Stomach (tissue), 9 donors: ENCODE data around the gene NUP93. TPM values are rescaled to one million over a fixed set of nuclear protein-coding genes. Genes with fewer than 3 reads are reported as not detected.

Source experiments
- DNase-seq, 2 donors: peaks; one replicate each; pipeline versions ENCODE4 v3.0.0 to v3.0.0-alpha.2; 2013 to 2019
- H3K27ac ChIP-seq, 5 donors: fragments of 200-600 bp in 4 of 5; sonication (generic) in 4 of 5; one replicate each; pipeline ENCODE4 v1.5.1; 2013 to 2019; ENCODE audit warnings: mild to moderate bottlenecking in 1 of 5, moderate library complexity in 1 of 5
- H3K27me3 ChIP-seq, 3 donors: fragments of 200-600 bp; sonication (generic); one replicate each; pipeline ENCODE4 v1.5.1; 2017 to 2019; ENCODE audit warnings: mixed run types in 1 of 3
- H3K36me3 ChIP-seq, 4 donors: fragments of 200-600 bp; sonication (generic); 1 replicate in 3 of 4; 2 replicates in 1 of 4; pipeline ENCODE4 v1.5.1; 2016 to 2019
- H3K4me1 ChIP-seq, 4 donors: fragments of 200-600 bp; sonication (generic); one replicate each; pipeline ENCODE4 v1.5.1; 2016 to 2019
- H3K4me3 ChIP-seq, 4 donors: fragments of 200-600 bp; sonication (generic) in 3 of 4; one replicate each; pipeline ENCODE4 v1.5.1; 2016 to 2019; ENCODE audit warnings: mild to moderate bottlenecking in 1 of 4
- H3K9me3 ChIP-seq, 4 donors: fragments of 200-600 bp; sonication (generic); one replicate each; pipeline ENCODE4 v1.5.1; 2016 to 2019
- CTCF ChIP-seq, 7 experiments: fragments of 450-650 bp in 4 of 7; fragments of 200-600 bp in 3 of 7; sonication (generic) in 3 of 7; IDR thresholded peaks; one replicate each; pipeline ENCODE4 v1.5.1; 2016 to 2019; ENCODE audit warnings: antibody characterized with exemption in 7 of 7, control low read depth in 2 of 7, mild to moderate bottlenecking in 1 of 7
- EP300 ChIP-seq: sonication (generic); formaldehyde crosslinking; IDR thresholded peaks from one replicate; pipeline ENCODE4 v1.6.1; 2017; ENCODE audit warnings: antibody characterized with exemption
- POLR2A ChIP-seq, 4 donors: fragments of 450-650 bp; IDR thresholded peaks; one replicate each; pipeline ENCODE4 v1.6.1; 2016; ENCODE audit warnings: antibody characterized with exemption in 4 of 4, control low read depth in 2 of 4, mild to moderate bottlenecking in 1 of 4, moderate library complexity in 1 of 4
- POLR2AphosphoS5 ChIP-seq, 3 donors: sonication (generic); formaldehyde crosslinking; IDR thresholded peaks; one replicate each; pipeline ENCODE4 v1.6.1; 2016; ENCODE audit warnings: antibody characterized with exemption in 3 of 3
- WGBS, 5 donors: extraction: QIAGEN DNeasy Blood & Tissue Kit in 3 of 5; methylation state at CpG; one replicate each; pipeline versions ENCODE4 v1.1.5 to v1.1.7; 2013 to 2018; 5-methylcytosine and 5-hydroxymethylcytosine counted together
- intact Hi-C: fragments of 100-400 bp; cut with DNase I; formaldehyde crosslinking; loops from one replicate; pipeline ENCODE4 v1.15.1; 2023; ENCODE audit warnings: low total_unique reads
- polyA plus RNA-seq, 3 donors: library from polyadenylated mRNA; stranded (reverse); fragments of 200-250 nt; gene quantifications; one replicate each; pipeline ENCODE4 v1.2.3, GENCODE V29; 2013
- total RNA-seq, 5 donors: library from RNA; depleted of rRNA; stranded (reverse); fragments of >200 nt; gene quantifications; one replicate each; pipeline versions ENCODE4 v1.1.0 to v1.2.3, GENCODE V29; 2014 to 2016
- donor health status: healthy with polysubstance abuse.
- donor health status: Bipolar disorder and iron deficiency.
- donor health status: healthy.

The NUP93 gene
- total and polyA plus RNA-seq, 8 donors = 26.7 to 184 (median 47.2) TPM

GRCh38 chr16:56835320-56835719 lies 105.4 kb downstream of the NUP93 start:
- H3K4me1 ChIP-seq = no peaks in the 10 kb centered on the region
- H3K36me3 ChIP-seq = peaks cover 40 to 99% (median 98%) of the 10 kb centered on the region in 4 donors
- no peak overlapping the region for H3K4me3 ChIP-seq
- DNase-seq = no peak
- no peak overlapping the region for H3K27ac ChIP-seq
- no peaks in the 10 kb centered on the region for H3K9me3 ChIP-seq
- WGBS, 5 donors = 79 to 93% (median 83%) methylated on average over 2 of the region's 2 CpGs
- TF ChIP-seq EP300 (no peak), CTCF (IDR thresholded peaks at IDR 0.05) (no peak), POLR2AphosphoS5 (IDR thresholded peaks at IDR 0.05) (no peak), POLR2A (IDR thresholded peaks at IDR 0.05) (no peak)
- no peaks in the 10 kb centered on the region for H3K27me3 ChIP-seq
- intact Hi-C loops = no loop called here

GRCh38 chr16:56836410-56837230 lies 106.7 kb downstream of the NUP93 start:
- TF ChIP-seq CTCF (IDR thresholded peaks at IDR 0.05) (no peak), POLR2AphosphoS5 (IDR thresholded peaks at IDR 0.05) (no peak), POLR2A (IDR thresholded peaks at IDR 0.05) (no peak), EP300 (no peak)
- intact Hi-C loops = no loop called here
- no peak overlapping the region for H3K4me3 ChIP-seq
- H3K36me3 ChIP-seq = peaks cover 38 to 99% (median 98%) of the 10 kb centered on the region in 4 donors
- WGBS, 5 donors = 68 to 74% (median 70%) methylated on average over 5 of the region's 5 CpGs
- H3K4me1 ChIP-seq = no peaks in the 10 kb centered on the region
- DNase-seq = no peak
- H3K27ac ChIP-seq = no peak overlapping the region
- no peaks in the 10 kb centered on the region for H3K27me3 ChIP-seq
- no peaks in the 10 kb centered on the region for H3K9me3 ChIP-seq

GRCh38 chr16:56838622-56839337 lies 108.9 kb downstream of the NUP93 start:
- Histone ChIP-seq H3K36me3 (peaks cover 37 to 99% (median 98%) of the 10 kb centered on the region in 4 donors), H3K27me3 (no peaks in the 10 kb centered on the region), H3K9me3 (no peaks in the 10 kb centered on the region), H3K27ac (no peak overlapping the region), H3K4me3 (no peak overlapping the region), H3K4me1 (no peaks in the 10 kb centered on the region)
- intact Hi-C loops = no loop called here
- WGBS, 5 donors = 84 to 88% (median 87%) methylated on average over 9 of the region's 9 CpGs
- TF ChIP-seq POLR2A (IDR thresholded peaks at IDR 0.05) = no peak
- DNase-seq = no peak

- Histone ChIP-seq H3K27me3 (no peaks in the 10 kb centered on the region), H3K4me1 (no peaks in the 10 kb centered on the region), H3K4me3 (no peak overlapping the region), H3K36me3 (peaks cover 34 to 96% (median 94%) of the 10 kb centered on the region in 4 donors), H3K27ac (peak overlapping the region in 1 of 5 donors; percentile 8), H3K9me3 (no peaks in the 10 kb centered on the region)
- intact Hi-C loops = no loop called here
- no peak for DNase-seq
- no peak for TF ChIP-seq POLR2A (IDR thresholded peaks at IDR 0.05)
- no peak for TF ChIP-seq CTCF (IDR thresholded peaks at IDR 0.05)
- TF ChIP-seq EP300 = no peak
- TF ChIP-seq POLR2AphosphoS5 (IDR thresholded peaks at IDR 0.05) = no peak
- 94 to 97% (median 95%) methylated on average over 2 of the region's 2 CpGs for WGBS, 5 donors
These were observed 111.3 kb downstream of the NUP93 start for GRCh38 chr16:56841233-56841632.
